Progenitor cell of endocrine pancreas (in vitro differentiated cells): ENCODE data around the gene AGTPBP1. TPM values are rescaled to one million over a fixed set of nuclear protein-coding genes. Genes with fewer than 3 reads are reported as not detected.

Experiments used
- DNase-seq: peaks from one replicate; pipeline ENCODE4 v3.0.0; 2021; ENCODE audit warnings: low spot score; ENCODE audit not compliant: unreplicated experiment
- H3K27ac Mint-ChIP-seq: 2 replicates; pipeline ENCODE4 v1.8.0; 2021; ENCODE audit warnings: mild to moderate bottlenecking, moderate library complexity, mixed read lengths
- H3K27me3 Mint-ChIP-seq: 2 replicates; pipeline ENCODE4 v1.8.0; 2021; ENCODE audit warnings: mixed read lengths
- H3K36me3 Mint-ChIP-seq: 2 replicates; pipeline ENCODE4 v1.8.0; 2022; ENCODE audit warnings: mixed read lengths; ENCODE audit not compliant: insufficient read depth
- H3K4me1 Mint-ChIP-seq: 2 replicates; pipeline ENCODE4 v1.8.0; 2021; ENCODE audit warnings: low read depth, mixed read lengths
- H3K4me3 Mint-ChIP-seq: 2 replicates; pipeline ENCODE4 v1.8.0; 2021; ENCODE audit warnings: low read depth, mild to moderate bottlenecking, moderate library complexity, mixed read lengths
- H3K9me3 Mint-ChIP-seq: 2 replicates; pipeline ENCODE4 v1.8.0; 2021; ENCODE audit warnings: low read depth, mixed read lengths
- total RNA-seq: library from RNA; stranded (reverse); gene quantifications from 2 replicates; pipeline ENCODE4 v1.2.1, GENCODE V29; 2021
- TF ChIP-seq, protein P1 (sequence below): fragments of 200-600 bp; sonication (generic); IDR thresholded peaks from one replicate; pipeline ENCODE4 v1.5.0; 2021; ENCODE audit warnings: antibody characterized with exemption, mild to moderate bottlenecking; ENCODE audit not compliant: unreplicated experiment

Gene AGTPBP1
- total RNA-seq, 1 donor from 2014 or later, result 44.3 TPM

- TF ChIP-seq, protein P1, sequence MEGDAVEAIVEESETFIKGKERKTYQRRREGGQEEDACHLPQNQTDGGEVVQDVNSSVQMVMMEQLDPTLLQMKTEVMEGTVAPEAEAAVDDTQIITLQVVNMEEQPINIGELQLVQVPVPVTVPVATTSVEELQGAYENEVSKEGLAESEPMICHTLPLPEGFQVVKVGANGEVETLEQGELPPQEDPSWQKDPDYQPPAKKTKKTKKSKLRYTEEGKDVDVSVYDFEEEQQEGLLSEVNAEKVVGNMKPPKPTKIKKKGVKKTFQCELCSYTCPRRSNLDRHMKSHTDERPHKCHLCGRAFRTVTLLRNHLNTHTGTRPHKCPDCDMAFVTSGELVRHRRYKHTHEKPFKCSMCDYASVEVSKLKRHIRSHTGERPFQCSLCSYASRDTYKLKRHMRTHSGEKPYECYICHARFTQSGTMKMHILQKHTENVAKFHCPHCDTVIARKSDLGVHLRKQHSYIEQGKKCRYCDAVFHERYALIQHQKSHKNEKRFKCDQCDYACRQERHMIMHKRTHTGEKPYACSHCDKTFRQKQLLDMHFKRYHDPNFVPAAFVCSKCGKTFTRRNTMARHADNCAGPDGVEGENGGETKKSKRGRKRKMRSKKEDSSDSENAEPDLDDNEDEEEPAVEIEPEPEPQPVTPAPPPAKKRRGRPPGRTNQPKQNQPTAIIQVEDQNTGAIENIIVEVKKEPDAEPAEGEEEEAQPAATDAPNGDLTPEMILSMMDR, result no peak
- no peaks in the 10 kb centered on the region for H3K36me3 Mint-ChIP-seq
- no peak for DNase-seq
- H3K4me1 Mint-ChIP-seq, result peaks cover 2% of the 10 kb centered on the region
- H3K4me3 Mint-ChIP-seq, result no peak overlapping the region
- peaks cover 60% of the 10 kb centered on the region for H3K27me3 Mint-ChIP-seq
- H3K27ac Mint-ChIP-seq, result no peak overlapping the region
- H3K9me3 Mint-ChIP-seq, result no peaks in the 10 kb centered on the region
These were observed 217.2 kb downstream of the AGTPBP1 start for GRCh38 chr9:85524531-85524930.

DNA sequence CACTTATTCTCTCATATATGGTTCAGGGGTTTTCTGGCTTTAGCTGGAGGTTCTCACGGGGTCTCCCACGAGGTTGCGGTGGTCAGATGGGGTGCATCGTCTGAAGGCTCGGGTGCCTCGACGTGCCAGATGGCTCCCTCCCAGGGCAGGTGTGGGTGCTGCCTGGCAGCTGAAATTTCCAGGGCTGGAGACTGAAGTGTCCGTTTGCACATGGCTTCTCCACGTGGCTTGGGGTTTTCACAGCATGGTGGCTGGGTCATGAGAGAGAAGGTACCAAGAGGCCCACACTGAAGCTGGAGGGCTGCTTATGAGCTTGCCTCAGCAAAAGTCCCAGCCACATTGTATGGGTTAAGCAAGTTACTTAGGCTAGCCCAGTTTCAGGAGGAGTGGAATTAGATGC lies 218.6 kb downstream of the AGTPBP1 start:
- TF ChIP-seq, protein P1, result no peak
- Mint-ChIP-seq H3K27me3 (peaks cover 61% of the 10 kb centered on the region), H3K9me3 (no peaks in the 10 kb centered on the region), H3K4me1 (peaks cover 2% of the 10 kb centered on the region), H3K4me3 (peak overlapping the region; percentile 80), H3K27ac (no peak overlapping the region), H3K36me3 (no peaks in the 10 kb centered on the region)
- DNase-seq, result no peak

DNA sequence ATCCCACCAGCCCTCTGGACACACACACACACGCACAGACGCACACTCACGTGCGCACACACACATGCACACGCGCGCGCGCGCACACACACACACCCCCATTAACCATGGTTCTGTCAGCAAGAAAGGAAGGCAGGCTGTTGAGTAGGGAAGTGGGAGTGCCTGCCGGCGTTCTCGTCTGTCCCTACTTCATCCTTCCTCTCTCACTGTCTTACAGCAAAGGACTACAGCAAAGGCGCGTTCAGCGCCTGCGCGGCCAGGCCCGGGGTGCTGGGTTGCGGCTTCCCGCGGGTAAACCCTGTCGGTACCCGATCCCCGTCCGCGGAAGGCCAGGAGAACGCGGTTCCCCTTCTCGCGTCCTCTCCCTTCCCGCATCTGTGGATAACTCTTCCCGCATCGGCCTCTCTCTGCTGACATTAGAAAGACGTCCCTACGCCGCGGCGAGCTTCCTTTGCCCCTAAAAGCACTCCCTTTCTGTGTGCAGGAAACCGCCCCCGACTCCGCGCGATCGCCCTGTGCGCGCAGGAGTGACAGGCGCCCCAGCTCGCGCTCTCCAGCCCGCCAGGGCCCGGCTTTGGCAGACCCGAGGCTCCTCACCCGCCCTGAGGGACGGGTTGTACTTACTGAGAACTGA lies 219.2 kb downstream of the AGTPBP1 start:
- peaks cover 2% of the 10 kb centered on the region for H3K4me1 Mint-ChIP-seq
- TF ChIP-seq, protein P1, result no peak
- no peaks in the 10 kb centered on the region for H3K36me3 Mint-ChIP-seq
- no peaks in the 10 kb centered on the region for H3K9me3 Mint-ChIP-seq
- H3K4me3 Mint-ChIP-seq, result peak overlapping the region; percentile 80
- peak; percentile 14 for DNase-seq
- H3K27ac Mint-ChIP-seq, result no peak overlapping the region
- peaks cover 61% of the 10 kb centered on the region for H3K27me3 Mint-ChIP-seq

GRCh38 chr9:85521371-85522197 lies 220.2 kb downstream of the AGTPBP1 start:
- Mint-ChIP-seq H3K9me3 (no peaks in the 10 kb centered on the region), H3K36me3 (no peaks in the 10 kb centered on the region), H3K27ac (no peak overlapping the region), H3K27me3 (peaks cover 68% of the 10 kb centered on the region), H3K4me3 (peak overlapping the region; percentile 80), H3K4me1 (peaks cover 2% of the 10 kb centered on the region)
- TF ChIP-seq, protein P1, result no peak
- DNase-seq, result no peak

- H3K27me3 Mint-ChIP-seq, result peaks cover 31% of the 10 kb centered on the region
- H3K4me3 Mint-ChIP-seq, result no peak overlapping the region
- no peaks in the 10 kb centered on the region for H3K9me3 Mint-ChIP-seq
- no peaks in the 10 kb centered on the region for H3K36me3 Mint-ChIP-seq
- TF ChIP-seq, protein P1, result no peak
- H3K4me1 Mint-ChIP-seq, result no peaks in the 10 kb centered on the region
- H3K27ac Mint-ChIP-seq, result no peak overlapping the region
- DNase-seq, result no peak
These were observed 224.6 kb downstream of the AGTPBP1 start for GRCh38 chr9:85516976-85517637.
